Erythroblast (primary cell): ENCODE measurements around the gene FERMT3.

ENCODE experiments used
- GATA1 ChIP-seq: IDR thresholded peaks from 2 replicates; pipeline ENCODE4 v1.6.1; 2011; ENCODE audit warnings: low read depth, mild to moderate bottlenecking, control low read depth, low read length, moderate library complexity
- POLR2A ChIP-seq: IDR thresholded peaks from 2 replicates; pipeline ENCODE4 v1.6.1; 2011; ENCODE audit warnings: mild to moderate bottlenecking, low read length

DNA sequence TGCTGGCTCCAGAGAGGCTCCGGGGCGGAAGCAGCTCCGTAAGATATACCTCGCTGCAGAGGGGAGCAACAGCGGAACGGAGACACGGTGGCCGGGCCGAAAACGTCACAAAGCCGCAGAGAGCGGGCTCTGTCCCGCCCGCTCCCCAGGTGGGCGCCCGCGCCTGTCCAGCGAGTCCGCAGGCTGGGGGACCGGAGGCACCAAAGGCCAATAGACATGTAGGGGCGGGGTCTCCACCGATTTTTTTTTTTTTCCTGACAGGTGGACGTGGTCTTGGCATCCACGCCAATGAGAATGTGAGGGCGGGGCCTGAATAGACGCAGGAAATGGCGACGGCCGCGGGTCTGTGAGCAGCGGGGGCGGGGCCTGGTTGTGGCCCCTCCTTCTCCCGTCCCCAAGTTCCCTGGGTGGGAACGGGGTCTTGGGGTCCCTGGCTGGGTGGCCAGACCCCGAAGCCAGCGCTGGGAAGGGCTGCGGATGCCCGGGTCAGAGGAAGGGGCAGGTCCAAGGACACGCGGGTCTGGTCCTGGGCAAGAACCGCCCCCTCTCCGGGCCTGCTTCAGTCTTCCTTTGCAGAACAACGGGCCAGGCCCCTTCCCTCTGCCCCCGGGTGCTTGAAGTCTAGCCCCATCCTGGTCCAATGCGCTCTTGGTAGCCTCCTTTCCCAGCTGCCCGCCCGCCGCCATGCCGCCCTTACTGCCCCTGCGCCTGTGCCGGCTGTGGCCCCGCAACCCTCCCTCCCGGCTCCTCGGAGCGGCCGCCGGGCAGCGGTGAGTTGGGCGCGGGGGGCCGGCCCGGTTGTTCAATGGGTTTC, 23.9 kb downstream of the FERMT3 start, which contains the start of gene DNAJC4:
- TF ChIP-seq POLR2A (peak; percentile 62), GATA1 (no peak)
